Karpas-422 (cell line): ENCODE measurements around the gene NUP210L. TPM values are rescaled to one million over a fixed set of nuclear protein-coding genes. Genes with fewer than 3 reads are reported as not detected.

ENCODE experiments used
- DNase-seq: peaks from one replicate; pipeline ENCODE4 v3.0.0-alpha.2; 2015
- H2AFZ ChIP-seq: fragments of 200-600 bp; sonication (generic); 2 replicates; pipeline ENCODE4 v1.6.1; 2014; ENCODE audit warnings: antibody characterized with exemption, low read length, mixed read lengths
- H3K27ac ChIP-seq: fragments of 200-600 bp; sonication (generic); 2 replicates; pipeline ENCODE4 v1.5.1; 2014; ENCODE audit warnings: mild to moderate bottlenecking, low read length, moderate library complexity
- H3K27me3 ChIP-seq: fragments of 200-600 bp; sonication (generic); 2 replicates; pipeline ENCODE4 v1.6.1; 2014; ENCODE audit warnings: low read length, mixed read lengths
- H3K36me3 ChIP-seq: fragments of 200-600 bp; sonication (generic); 2 replicates; pipeline ENCODE4 v1.6.1; 2014; ENCODE audit warnings: low read length, mixed read lengths; ENCODE audit not compliant: insufficient read depth
- H3K4me1 ChIP-seq: fragments of 200-600 bp; sonication (generic); 2 replicates; pipeline ENCODE4 v1.6.1; 2014; ENCODE audit warnings: mild to moderate bottlenecking, low read length, mixed read lengths
- H3K4me2 ChIP-seq: fragments of 200-600 bp; sonication (generic); 2 replicates; pipeline ENCODE4 v1.6.1; 2014; ENCODE audit warnings: low read length, low read depth, mild to moderate bottlenecking; ENCODE audit not compliant: poor library complexity, severe bottlenecking
- H3K4me3 ChIP-seq: fragments of 200-600 bp; sonication (generic); 2 replicates; pipeline ENCODE4 v1.5.1; 2014; ENCODE audit warnings: mild to moderate bottlenecking, antibody characterized with exemption, low read length, mixed read lengths
- H3K79me2 ChIP-seq: fragments of 200-600 bp; sonication (generic); 2 replicates; pipeline ENCODE4 v1.6.1; 2014; ENCODE audit warnings: mild to moderate bottlenecking, low read length, mixed read lengths
- H3K9ac ChIP-seq: fragments of 200-600 bp; sonication (generic); 2 replicates; pipeline ENCODE4 v1.6.0; 2014; ENCODE audit warnings: low read length
- H3K9me2 ChIP-seq: fragments of 200-600 bp; sonication (generic), shearing (Covaris generic); replicated peaks from 2 replicates; pipeline ENCODE4 v1.6.0; 2014; ENCODE audit warnings: mild to moderate bottlenecking, low read length, moderate library complexity; ENCODE audit not compliant: insufficient read depth
- H3K9me3 ChIP-seq: fragments of 300-700, 200-600 bp; sonication (generic); 2 replicates; pipeline ENCODE4 v1.6.1; 2014; ENCODE audit warnings: low read length, mixed read lengths
- H4K20me1 ChIP-seq: fragments of 200-600 bp; sonication (generic); 2 replicates; pipeline ENCODE4 v1.6.1; 2014; ENCODE audit warnings: mild to moderate bottlenecking, antibody characterized with exemption, low read length, low read depth; ENCODE audit not compliant: insufficient read depth
- total RNA-seq: library from RNA; depleted of rRNA; stranded (reverse); fragments of >200 nt; shearing (Covaris generic); gene quantifications from 2 replicates; pipeline ENCODE4 v1.2.3, GENCODE V29; 2014; ENCODE audit warnings: low replicate concordance

Gene NUP210L
- total RNA-seq, 1 experiment from 2014 or later, result not detected

DNA sequence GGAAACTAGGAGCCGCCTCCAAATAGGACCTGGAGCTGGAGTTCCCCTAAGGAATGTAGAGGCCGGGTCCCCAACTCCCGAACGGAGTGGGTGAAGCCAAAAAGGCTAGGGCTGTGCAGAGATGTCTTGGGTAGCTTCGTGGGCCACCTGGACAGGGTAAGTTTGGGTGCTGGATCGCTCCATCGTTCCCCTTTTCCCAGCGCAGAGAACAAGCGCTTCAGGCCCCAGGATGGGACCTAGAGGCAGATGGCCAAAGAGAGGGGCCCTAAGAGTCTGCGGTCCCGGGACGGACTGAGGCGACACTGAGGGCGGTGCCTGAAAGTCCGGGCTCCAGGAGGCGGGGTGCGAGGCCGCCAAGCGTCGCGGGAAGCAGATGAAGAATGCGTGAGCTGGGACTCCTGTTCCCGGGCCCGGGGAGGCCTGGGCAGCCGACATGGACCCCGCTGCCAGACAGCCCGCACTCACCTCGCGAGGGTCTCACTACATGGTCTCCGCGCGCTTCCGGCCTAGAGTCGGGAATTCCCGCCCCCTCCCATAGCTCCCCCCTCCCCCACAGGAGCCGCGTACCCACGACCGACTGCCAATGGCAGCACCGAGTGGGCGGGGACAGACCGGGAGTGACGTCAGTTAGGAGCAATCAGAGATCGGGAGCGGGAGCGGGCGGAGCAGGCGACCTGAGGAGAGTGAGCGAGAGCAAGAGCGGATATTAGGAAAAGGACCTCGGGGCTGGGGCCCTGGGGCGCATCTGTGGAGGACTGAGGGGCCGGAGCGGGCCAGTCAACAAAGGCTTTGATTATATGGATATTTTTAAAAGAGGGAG lies 191.6 kb downstream of the NUP210L start, which contains the start of gene SLC39A1:
TSS of gene SLC39A1 (minus strand) at position 508 of the 820 bp plus-strand sequence. CDS start 822 bp downstream, outside the sequence.
- Histone ChIP-seq H3K4me2 (peak within 1 kb of the TSS; percentile 93), H4K20me1 (no peaks in the 10 kb centered on the region), H3K9ac (peak within 1 kb of the TSS; percentile 94), H3K27ac (peak within 1 kb of the TSS; percentile 86), H3K79me2 (peaks cover 37% of the 10 kb centered on the region), H3K4me1 (peaks cover 61% of the 10 kb centered on the region), H3K27me3 (no peaks in the 10 kb centered on the region), H3K9me3 (no peaks in the 10 kb centered on the region), H3K36me3 (peaks cover 8% of the 10 kb centered on the region; the same call in 1 of the 2 replicates), H2AFZ (0 out of 2 replicates have a peak within 1 kb of the TSS, but pooled peaks have one; percentile 28), H3K4me3 (peak within 1 kb of the TSS; percentile 86), H3K9me2 (no peaks in the 10 kb centered on the region)
- DNase-seq, result peak; percentile 98

DNA sequence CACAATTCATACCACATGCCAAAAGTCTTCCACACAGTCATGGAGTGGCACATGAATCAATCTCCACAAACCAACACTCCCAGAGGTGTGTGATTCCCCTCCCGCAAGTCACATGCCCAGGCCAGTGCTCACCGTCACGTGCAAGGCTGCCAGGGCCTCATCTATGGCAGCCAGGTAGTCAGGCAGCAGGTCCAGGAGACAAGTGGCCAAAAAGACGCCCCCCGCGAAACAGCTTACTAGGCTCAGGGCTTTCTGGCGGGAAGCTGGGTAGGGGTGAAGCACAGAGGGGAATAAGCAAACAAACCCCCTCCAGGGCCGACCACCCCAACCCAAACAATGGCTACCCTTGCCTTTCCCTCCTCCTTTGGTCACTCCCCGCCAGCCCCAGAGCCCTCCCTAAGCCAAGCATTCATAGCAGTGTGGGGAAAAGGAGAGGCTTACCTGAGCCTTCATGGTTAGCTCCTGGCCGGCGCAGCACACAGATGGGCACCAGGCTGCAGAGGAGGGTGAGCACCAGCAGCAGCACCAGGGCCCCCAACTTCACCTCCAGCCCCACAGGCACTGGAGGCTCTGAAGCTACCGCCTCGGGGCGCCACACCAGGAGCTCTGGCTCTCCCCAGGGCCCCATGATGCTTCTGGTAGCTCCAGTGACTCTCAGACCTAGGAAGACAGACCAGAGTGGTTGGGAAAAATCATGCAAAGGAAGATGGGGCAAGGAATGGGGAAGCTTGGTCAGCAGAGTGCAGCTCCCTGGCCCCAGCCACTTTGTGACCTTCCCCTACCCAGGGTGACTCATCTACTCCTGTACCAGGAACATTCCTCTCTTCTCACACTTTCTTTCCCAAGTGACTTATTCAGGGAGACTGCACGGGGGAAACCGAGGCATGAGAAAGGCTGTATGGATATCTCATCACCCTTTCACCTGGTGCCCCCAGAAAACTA lies 192.5 kb downstream of the NUP210L start:
- Histone ChIP-seq H3K27me3 (no peaks in the 10 kb centered on the region), H3K9me2 (no peaks in the 10 kb centered on the region), H3K4me1 (peaks cover 57% of the 10 kb centered on the region), H4K20me1 (peaks cover 2% of the 10 kb centered on the region; the same call in 1 of the 2 replicates), H2AFZ (no peak overlapping the region), H3K4me3 (peak overlapping the region; percentile 86), H3K4me2 (peak overlapping the region; percentile 93), H3K36me3 (peaks cover 8% of the 10 kb centered on the region; the same call in 1 of the 2 replicates), H3K79me2 (peaks cover 42% of the 10 kb centered on the region), H3K27ac (peak overlapping the region; percentile 86), H3K9me3 (no peaks in the 10 kb centered on the region), H3K9ac (peak overlapping the region; percentile 94)
- DNase-seq, result peak; percentile 70

- Histone ChIP-seq H2AFZ (no peak overlapping the region), H3K4me2 (peak overlapping the region; percentile 93), H3K9me3 (no peaks in the 10 kb centered on the region), H3K27ac (peak overlapping the region; percentile 86), H3K27me3 (no peaks in the 10 kb centered on the region), H3K79me2 (peaks cover 45% of the 10 kb centered on the region), H3K36me3 (peaks cover 8% of the 10 kb centered on the region; the same call in 1 of the 2 replicates), H3K9me2 (no peaks in the 10 kb centered on the region), H4K20me1 (peaks cover 12% of the 10 kb centered on the region; the same call in 1 of the 2 replicates), H3K4me1 (peaks cover 63% of the 10 kb centered on the region), H3K9ac (peak overlapping the region; percentile 94), H3K4me3 (peak overlapping the region; percentile 86)
- DNase-seq, result no peak
Measured at GRCh38 chr1:153961421-153961820, 193.5 kb downstream of the NUP210L start.

DNA sequence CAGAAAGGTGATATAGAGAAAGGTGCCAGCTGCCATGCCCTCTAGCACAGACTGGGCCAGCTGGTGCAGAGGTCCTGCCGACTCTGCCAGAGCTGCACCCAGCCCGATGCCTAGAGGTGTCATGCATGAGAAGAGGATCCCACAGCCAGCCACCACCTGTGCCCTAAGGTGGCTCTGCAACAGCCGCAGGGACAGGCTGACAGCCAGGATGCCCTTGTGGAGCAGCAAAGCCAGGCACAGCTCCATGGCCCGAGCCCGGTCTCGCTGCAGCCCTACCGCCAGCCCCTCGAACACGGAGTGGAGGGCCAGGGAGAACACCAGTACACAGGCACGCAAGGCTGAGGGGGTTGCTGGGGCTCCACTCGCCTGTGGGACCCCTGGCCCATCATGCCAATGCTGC lies 194.7 kb downstream of the NUP210L start:
- H3K27ac ChIP-seq, result no peak overlapping the region
- peaks cover 53% of the 10 kb centered on the region for H3K79me2 ChIP-seq
- H3K4me2 ChIP-seq, result no peak overlapping the region
- no peak for DNase-seq
- H3K4me1 ChIP-seq, result peaks cover 65% of the 10 kb centered on the region
- H3K9ac ChIP-seq, result no peak overlapping the region
- no peaks in the 10 kb centered on the region for H3K9me2 ChIP-seq
- H4K20me1 ChIP-seq, result peaks cover 20% of the 10 kb centered on the region; the same call in 1 of the 2 replicates
- H3K9me3 ChIP-seq, result no peaks in the 10 kb centered on the region
- no peak overlapping the region for H2AFZ ChIP-seq
- peaks cover 8% of the 10 kb centered on the region; the same call in 1 of the 2 replicates for H3K36me3 ChIP-seq
- H3K27me3 ChIP-seq, result no peaks in the 10 kb centered on the region
- no peak overlapping the region for H3K4me3 ChIP-seq

GRCh38 chr1:153959454-153959853 lies 195.4 kb downstream of the NUP210L start:
- 0 out of 2 replicates have a peak overlapping the region, but pooled peaks have one; percentile 43 for H3K9ac ChIP-seq
- DNase-seq, result no peak
- peaks cover 20% of the 10 kb centered on the region; the same call in 1 of the 2 replicates for H4K20me1 ChIP-seq
- H3K4me2 ChIP-seq, result peak overlapping the region; percentile 86
- peaks cover 62% of the 10 kb centered on the region for H3K4me1 ChIP-seq
- no peak overlapping the region for H2AFZ ChIP-seq
- H3K27ac ChIP-seq, result 0 out of 2 replicates have a peak overlapping the region, but pooled peaks have one; percentile 24
- no peaks in the 10 kb centered on the region for H3K27me3 ChIP-seq
- H3K4me3 ChIP-seq, result no peak overlapping the region
- H3K9me2 ChIP-seq, result no peaks in the 10 kb centered on the region
- peaks cover 14% of the 10 kb centered on the region; the same call in 1 of the 2 replicates for H3K36me3 ChIP-seq
- H3K79me2 ChIP-seq, result peaks cover 61% of the 10 kb centered on the region
- H3K9me3 ChIP-seq, result no peaks in the 10 kb centered on the region

GRCh38 chr1:153958961-153959260 lies 196.0 kb downstream of the NUP210L start:
- H3K9ac ChIP-seq, result peak overlapping the region; percentile 43
- no peak for DNase-seq
- H3K36me3 ChIP-seq, result peaks cover 19% of the 10 kb centered on the region; the same call in 1 of the 2 replicates
- H3K4me1 ChIP-seq, result peaks cover 57% of the 10 kb centered on the region
- H3K9me2 ChIP-seq, result no peaks in the 10 kb centered on the region
- no peak overlapping the region for H2AFZ ChIP-seq
- H4K20me1 ChIP-seq, result peaks cover 20% of the 10 kb centered on the region; the same call in 1 of the 2 replicates
- peak overlapping the region; percentile 86 for H3K4me2 ChIP-seq
- H3K27me3 ChIP-seq, result no peaks in the 10 kb centered on the region
- peaks cover 66% of the 10 kb centered on the region for H3K79me2 ChIP-seq
- 0 out of 2 replicates have a peak overlapping the region, but pooled peaks have one; percentile 24 for H3K27ac ChIP-seq
- H3K4me3 ChIP-seq, result peak overlapping the region; percentile 81; the same call in 1 of the 2 replicates
- H3K9me3 ChIP-seq, result no peaks in the 10 kb centered on the region

DNA sequence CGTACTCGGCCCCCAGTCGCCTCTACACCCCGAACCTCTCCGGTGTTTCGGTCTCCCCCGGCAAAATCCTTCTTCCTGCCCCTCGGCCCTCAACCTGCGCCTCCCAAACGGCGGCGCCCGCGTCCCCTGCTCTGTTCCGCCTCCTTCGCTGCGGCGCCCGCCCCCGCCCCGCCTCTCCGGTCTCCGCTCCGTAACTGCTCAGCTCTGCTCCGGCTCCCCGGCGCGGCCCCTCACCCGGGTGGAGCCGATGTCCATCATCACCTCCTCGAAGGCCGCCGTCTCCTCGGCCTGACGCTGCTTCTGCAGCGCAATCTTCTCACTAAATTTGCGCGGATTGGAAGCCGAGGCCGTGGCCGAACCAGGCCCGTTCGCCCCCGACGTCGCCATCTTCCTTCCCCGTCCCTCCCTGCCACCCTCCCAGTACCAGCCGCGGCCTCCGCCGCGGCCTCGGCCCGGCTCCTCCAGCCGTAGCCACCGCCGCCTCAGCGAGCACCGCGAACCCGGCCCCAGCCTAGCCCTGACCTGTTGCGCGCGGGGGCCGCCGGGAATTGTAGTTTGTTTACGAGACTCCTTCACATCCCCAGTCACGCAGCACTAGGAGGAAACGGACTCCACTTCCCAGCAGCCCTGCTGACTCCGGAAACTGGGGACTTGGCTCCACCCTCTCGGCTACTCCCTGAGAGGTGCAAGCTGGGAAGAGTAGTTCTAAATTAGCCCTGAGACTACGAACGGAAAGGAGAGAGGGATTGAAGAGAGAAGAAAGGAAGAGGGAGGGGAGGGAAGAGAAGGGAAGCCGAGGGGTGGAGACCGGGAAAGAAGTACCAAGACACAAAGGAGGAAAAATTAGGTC lies 196.5 kb downstream of the NUP210L start, which contains the start of gene CRTC2:
TSS of gene CRTC2 (minus strand) at position 502 of the 850 bp plus-strand sequence. CDS start at position 387, 115 bp downstream.
- Histone ChIP-seq H3K27ac (peak within 1 kb of the TSS; percentile 65), H3K79me2 (peaks cover 71% of the 10 kb centered on the region), H3K9ac (peak within 1 kb of the TSS; percentile 91), H3K4me1 (peaks cover 55% of the 10 kb centered on the region), H3K36me3 (peaks cover 21% of the 10 kb centered on the region; the same call in 1 of the 2 replicates), H3K9me3 (no peaks in the 10 kb centered on the region), H4K20me1 (peaks cover 20% of the 10 kb centered on the region; the same call in 1 of the 2 replicates), H2AFZ (peak within 1 kb of the TSS; percentile 45; the same call in 1 of the 2 replicates), H3K4me2 (peak within 1 kb of the TSS; percentile 86), H3K4me3 (peak within 1 kb of the TSS; percentile 81), H3K9me2 (no peaks in the 10 kb centered on the region), H3K27me3 (no peaks in the 10 kb centered on the region)
- peak; percentile 99 for DNase-seq
